Ovary (tissue), 9 donors: ENCODE results near the gene KCNJ5. TPM values are rescaled to one million over a fixed set of nuclear protein-coding genes. Genes with fewer than 3 reads are reported as not detected.
"Not testable (repeated sequence)": the region's sequence is repeated elsewhere in the genome, so short reads cannot be mapped to it uniquely, and the experiment has no call there.

Source experiments
- DNase-seq, 5 donors: peaks; one replicate each; pipeline ENCODE4 v3.0.0-alpha.2; 2019 to 2020
- H3K27ac ChIP-seq, 2 donors: fragments of 200-600 bp; one replicate each; pipeline versions ENCODE4 v1.5.1 to v1.8.0; 2019 to 2022
- H3K27me3 ChIP-seq: fragments of 200-600 bp; one replicate; pipeline ENCODE4 v1.8.0; 2022
- H3K36me3 ChIP-seq: fragments of 200-600 bp; sonication (generic); one replicate; pipeline ENCODE4 v1.5.1; 2019
- H3K4me1 ChIP-seq: one replicate; pipeline ENCODE4 v1.8.1; 2013; ENCODE audit warnings: mild to moderate bottlenecking, moderate library complexity; ENCODE audit not compliant: insufficient read depth
- H3K4me3 ChIP-seq: fragments of 200-600 bp; sonication (generic); one replicate; pipeline ENCODE4 v1.5.1; 2017
- H3K9me3 ChIP-seq, 2 donors: fragments of 200-600 bp in 1 of 2; sonication (generic) in 1 of 2; one replicate each; pipeline versions ENCODE4 v1.5.1 to v1.8.1; 2013 to 2019; ENCODE audit warnings: mild to moderate bottlenecking in 1 of 2, moderate library complexity in 1 of 2
- EP300 ChIP-seq: sonication (generic); formaldehyde crosslinking; IDR thresholded peaks from one replicate; pipeline ENCODE4 v1.6.1; 2017; ENCODE audit warnings: antibody characterized with exemption
- POLR2A ChIP-seq: fragments of 450-650 bp; IDR thresholded peaks from one replicate; pipeline ENCODE4 v1.6.1; 2017; ENCODE audit warnings: antibody characterized with exemption, mild to moderate bottlenecking, moderate library complexity
- WGBS, 3 donors: extraction: QIAGEN DNeasy Blood & Tissue Kit in 1 of 3; methylation state at CpG; one replicate each; pipeline versions ENCODE4 v1.1.5 to v1.1.7; 2013 to 2017; 5-methylcytosine and 5-hydroxymethylcytosine counted together
- intact Hi-C, 4 donors: fragments of 100-400 bp; cut with DNase I; formaldehyde crosslinking; loops; one replicate each; pipeline versions ENCODE4 v1.11.0 to v1.15.1; 2022 to 2023
- polyA plus RNA-seq, 2 donors: library from polyadenylated mRNA; stranded (reverse); fragments of 200-250 nt in 1 of 2; fragments of 350-450 nt in 1 of 2; fragmentation: Illumina TruSeq in 1 of 2; extraction: RNeasy Lipid Tissue Mini Kit (QIAGEN cat#74804) in 1 of 2; gene quantifications; one replicate each; pipeline ENCODE4 v1.2.3, GENCODE V29; 2013 to 2014
- total RNA-seq, 7 donors: library from RNA; depleted of rRNA in 2 of 7; stranded (reverse); fragments of >200 nt in 2 of 7; fragmentation: NEBNext Ultra II Directional in 3 of 7; extraction: Animal tissue kit (Norgen Biotek cat#: 25700) in 3 of 7; gene quantifications; one replicate each; pipeline versions ENCODE4 v1.1.0 to v1.2.4, GENCODE V29; 2016 to 2023
- TF ChIP-seq, protein P1 (sequence below), 3 donors: fragments of 450-650 bp in 2 of 3; fragments of 200-600 bp in 1 of 3; IDR thresholded peaks; one replicate each; pipeline versions ENCODE4 v1.5.1 to v1.8.0; 2016 to 2022; ENCODE audit warnings: antibody characterized with exemption in 3 of 3, mild to moderate bottlenecking in 1 of 3
- donor health status: DM: no; HTN: no; CAD: no; lungs with moderate emphysema.
- donor health status: DM: no; HTN: no; CAD: no.
- donor health status: Bipolar disorder and iron deficiency.
- donor health status: DM: yes; HTN: yes; CAD: no.
- donor health status: DM: no; HTN: no; CAD: no.
- donor health status: DM: yes; HTN: yes; CAD: no.

The KCNJ5 gene
- total and polyA plus RNA-seq, 9 donors = 0.42 to 3.7 (median 2.0) TPM

DNA sequence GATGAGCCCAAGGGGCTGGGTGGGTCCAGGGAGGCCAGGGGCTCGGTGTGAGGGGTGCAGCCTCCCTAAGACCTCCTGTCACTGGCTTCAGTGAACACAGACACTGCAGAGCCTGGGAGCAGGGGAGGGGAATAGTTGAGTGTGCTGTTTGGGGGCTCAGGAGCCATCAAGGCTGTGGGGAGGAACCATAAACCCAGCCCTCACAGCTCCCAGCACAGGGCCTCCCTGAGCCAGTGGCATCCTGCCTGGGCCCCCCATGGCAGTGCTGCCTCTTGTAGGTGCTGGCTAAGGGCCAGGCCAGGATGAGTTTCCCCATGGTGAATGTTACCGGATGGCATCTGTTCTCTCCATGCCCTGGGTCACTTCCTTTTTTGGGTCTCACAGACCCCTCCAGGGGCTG is 25.5 kb downstream of the KCNJ5 start:
- DNase-seq = no peak
- intact Hi-C loops = no loop called here
- no peaks in the 10 kb centered on the region for H3K36me3 ChIP-seq
- TF ChIP-seq EP300 (no peak), POLR2A (no peak)
- TF ChIP-seq, protein P1, sequence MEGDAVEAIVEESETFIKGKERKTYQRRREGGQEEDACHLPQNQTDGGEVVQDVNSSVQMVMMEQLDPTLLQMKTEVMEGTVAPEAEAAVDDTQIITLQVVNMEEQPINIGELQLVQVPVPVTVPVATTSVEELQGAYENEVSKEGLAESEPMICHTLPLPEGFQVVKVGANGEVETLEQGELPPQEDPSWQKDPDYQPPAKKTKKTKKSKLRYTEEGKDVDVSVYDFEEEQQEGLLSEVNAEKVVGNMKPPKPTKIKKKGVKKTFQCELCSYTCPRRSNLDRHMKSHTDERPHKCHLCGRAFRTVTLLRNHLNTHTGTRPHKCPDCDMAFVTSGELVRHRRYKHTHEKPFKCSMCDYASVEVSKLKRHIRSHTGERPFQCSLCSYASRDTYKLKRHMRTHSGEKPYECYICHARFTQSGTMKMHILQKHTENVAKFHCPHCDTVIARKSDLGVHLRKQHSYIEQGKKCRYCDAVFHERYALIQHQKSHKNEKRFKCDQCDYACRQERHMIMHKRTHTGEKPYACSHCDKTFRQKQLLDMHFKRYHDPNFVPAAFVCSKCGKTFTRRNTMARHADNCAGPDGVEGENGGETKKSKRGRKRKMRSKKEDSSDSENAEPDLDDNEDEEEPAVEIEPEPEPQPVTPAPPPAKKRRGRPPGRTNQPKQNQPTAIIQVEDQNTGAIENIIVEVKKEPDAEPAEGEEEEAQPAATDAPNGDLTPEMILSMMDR (IDR thresholded peaks at IDR 0.05) = no peak
- no peak overlapping the region for H3K4me3 ChIP-seq
- H3K4me1 ChIP-seq = no peaks in the 10 kb centered on the region
- WGBS, 3 donors = 89 to 95% (median 94%) methylated on average over 2 of the region's 2 CpGs
- no peak overlapping the region for H3K27ac ChIP-seq
- H3K27me3 ChIP-seq = no peaks in the 10 kb centered on the region
- H3K9me3 ChIP-seq = no peaks in the 10 kb centered on the region

DNA sequence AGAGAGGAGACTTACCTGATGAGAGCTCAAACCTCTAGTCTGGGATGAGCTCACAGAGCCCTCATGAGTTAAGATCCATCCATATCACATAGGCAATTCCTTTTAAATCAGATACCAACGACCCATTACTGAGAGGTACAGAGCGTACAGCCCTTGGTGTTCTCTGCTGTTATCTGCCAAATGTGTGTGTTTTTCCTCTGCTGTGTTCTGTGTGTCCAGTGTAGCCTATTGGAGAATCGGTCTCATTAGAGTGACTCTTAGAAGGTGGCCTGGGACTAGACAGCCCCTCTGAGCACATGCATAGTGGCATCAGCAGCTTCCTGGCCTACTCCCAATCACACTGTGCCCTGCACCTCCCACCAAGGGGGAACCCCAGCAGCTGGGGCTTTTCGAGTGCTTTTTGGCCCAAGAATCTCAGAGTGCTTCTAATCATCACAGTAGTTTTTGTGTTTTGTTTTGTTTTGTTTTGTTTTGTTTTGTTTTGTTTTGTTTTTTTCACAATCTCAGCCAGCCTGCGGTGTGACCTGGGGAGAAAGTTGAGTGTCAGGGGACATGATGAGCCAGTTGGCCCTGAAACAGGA is 26.1 kb downstream of the KCNJ5 start:
- no peak for TF ChIP-seq POLR2A
- TF ChIP-seq, protein P1 (IDR thresholded peaks at IDR 0.05) = no peak
- no peak for TF ChIP-seq EP300
- Histone ChIP-seq H3K9me3 (no peaks in the 10 kb centered on the region), H3K27ac (no peak overlapping the region), H3K4me1 (no peaks in the 10 kb centered on the region), H3K27me3 (no peaks in the 10 kb centered on the region), H3K4me3 (no peak overlapping the region), H3K36me3 (no peaks in the 10 kb centered on the region)
- no peak for DNase-seq
- 25 to 39% (median 30%) methylated on average over 5 of the region's 5 CpGs for WGBS, 3 donors
- intact Hi-C loops = no loop called here

DNA sequence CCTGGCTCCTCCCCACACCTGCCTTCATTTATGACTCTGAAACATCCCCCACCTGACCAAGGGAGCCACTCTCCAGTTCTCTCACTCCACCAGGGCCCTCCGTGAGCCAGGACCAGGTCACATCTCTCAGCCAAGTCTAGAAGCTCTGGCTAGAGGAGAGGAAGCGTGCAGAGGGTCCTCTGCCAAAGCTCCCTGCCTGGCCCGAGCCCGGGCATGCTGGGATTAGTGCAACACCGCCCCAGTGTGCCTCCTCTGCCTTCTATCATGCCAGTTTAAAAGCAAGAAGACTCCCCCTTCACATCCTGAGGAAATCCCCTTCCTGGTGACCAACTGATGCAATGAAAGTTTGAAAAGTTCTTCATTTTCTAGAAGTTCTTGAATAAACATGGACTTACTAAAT is 28.1 kb downstream of the KCNJ5 start:
- no peaks in the 10 kb centered on the region for H3K27me3 ChIP-seq
- no peak overlapping the region for H3K27ac ChIP-seq
- H3K9me3 ChIP-seq = no peaks in the 10 kb centered on the region
- no peak overlapping the region for H3K4me3 ChIP-seq
- 83 to 91% (median 87%) methylated on average over 5 of the region's 5 CpGs for WGBS, 3 donors
- intact Hi-C loops = no loop called here
- no peak for DNase-seq
- no peaks in the 10 kb centered on the region for H3K4me1 ChIP-seq
- TF ChIP-seq, protein P1 (IDR thresholded peaks at IDR 0.05) = no peak
- no peak for TF ChIP-seq POLR2A
- TF ChIP-seq EP300 = no peak
- no peaks in the 10 kb centered on the region for H3K36me3 ChIP-seq

DNA sequence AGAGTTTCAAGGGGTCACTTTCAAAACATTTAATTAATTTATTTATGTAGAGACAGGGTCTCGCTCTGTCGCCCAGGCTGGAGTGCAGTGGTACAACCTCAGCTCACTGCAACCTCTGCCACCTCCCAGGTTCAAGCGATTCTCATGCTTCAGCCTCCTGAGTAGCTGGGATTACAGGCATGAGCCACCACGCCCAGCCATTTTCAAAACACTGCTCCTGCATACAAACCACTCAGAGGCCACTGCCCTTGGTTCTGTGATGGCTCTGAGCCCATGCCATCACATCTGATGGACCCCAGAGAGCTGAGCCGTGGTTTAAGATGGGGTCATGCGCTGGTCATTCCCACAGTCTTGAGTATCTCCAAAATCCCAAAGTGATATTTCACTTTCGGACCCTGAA is 28.5 kb downstream of the KCNJ5 start:
- H3K4me3 ChIP-seq, DNase-seq, H3K27me3 ChIP-seq, intact Hi-C loops, H3K36me3 ChIP-seq, H3K4me1 ChIP-seq, H3K9me3 ChIP-seq, H3K27ac ChIP-seq: not testable (repeated sequence)
- WGBS, 3 donors = 76 to 88% (median 85%) methylated on average over 7 of the region's 7 CpGs

DNA sequence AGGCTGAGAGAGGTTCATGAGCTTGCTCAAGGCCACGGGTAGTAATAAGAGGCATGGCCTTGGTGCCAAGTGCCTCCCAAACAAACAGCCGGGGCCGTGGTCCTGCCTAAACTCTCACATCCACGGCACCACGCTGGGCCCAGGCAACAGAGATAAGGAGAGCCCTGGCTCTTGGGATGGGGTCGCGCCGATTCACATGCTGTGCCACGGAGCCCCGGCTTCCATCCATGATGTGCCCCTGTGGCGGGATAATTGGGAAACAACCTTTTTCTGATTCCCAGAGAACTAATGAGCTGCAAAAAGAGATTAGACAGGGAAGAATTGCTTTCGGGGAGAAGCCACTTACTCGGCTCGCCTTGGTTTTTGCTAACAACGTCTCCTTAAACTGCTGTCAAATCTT is 29.5 kb downstream of the KCNJ5 start:
- no peak for DNase-seq
- no peak overlapping the region for H3K27ac ChIP-seq
- H3K4me1 ChIP-seq = no peaks in the 10 kb centered on the region
- H3K4me3 ChIP-seq = no peak overlapping the region
- 75 to 83% (median 78%) methylated on average over 15 of the region's 15 CpGs for WGBS, 3 donors
- TF ChIP-seq, protein P1 (IDR thresholded peaks at IDR 0.05) = no peak
- no peaks in the 10 kb centered on the region for H3K27me3 ChIP-seq
- H3K9me3 ChIP-seq = no peaks in the 10 kb centered on the region
- intact Hi-C loops = no loop called here
- no peaks in the 10 kb centered on the region for H3K36me3 ChIP-seq
